CD14-positive monocyte (primary cell): ENCODE results near the gene ZNF501. TPM values are rescaled to one million over a fixed set of nuclear protein-coding genes. Genes with fewer than 3 reads are reported as not detected.

Experiments used
- DNase-seq, 3 donors: peaks; one replicate each; pipeline ENCODE4 v3.0.0-alpha.2; 2011 to 2022
- H2AFZ ChIP-seq: 2 replicates; pipeline ENCODE4 v1.6.0; 2012; ENCODE audit warnings: mild to moderate bottlenecking, low read depth, low read length, inconsistent platforms; ENCODE audit not compliant: insufficient read depth, poor library complexity, severe bottlenecking
- H3K27ac ChIP-seq, 2 donors: 1 replicate in 1 of 2; 2 replicates in 1 of 2; pipeline ENCODE4 v1.5.1; 2012 to 2013; ENCODE audit warnings: low read length in 2 of 2, control low read depth in 1 of 2, inconsistent platforms in 1 of 2, low read depth in 1 of 2, mild to moderate bottlenecking in 1 of 2
- H3K27me3 ChIP-seq, 2 donors: one replicate each; pipeline versions ENCODE4 v1.6.0 to v1.6.1; 2011 to 2013; ENCODE audit warnings: low read length in 2 of 2; ENCODE audit not compliant: control insufficient read depth in 2 of 2, insufficient read depth in 2 of 2
- H3K36me3 ChIP-seq, 2 donors: replicated peaks in 1 of 2; 1 replicate in 1 of 2; 2 replicates in 1 of 2; pipeline versions ENCODE4 v1.5.1 to v1.6.1; 2012 to 2013; ENCODE audit warnings: low read length in 2 of 2, control low read depth in 1 of 2, inconsistent platforms in 1 of 2, mild to moderate bottlenecking in 1 of 2; ENCODE audit not compliant: insufficient read depth in 2 of 2, control insufficient read depth in 1 of 2
- H3K4me1 ChIP-seq, 2 donors: 1 replicate in 1 of 2; 2 replicates in 1 of 2; pipeline versions ENCODE4 v1.5.1 to v1.6.1; 2012 to 2013; ENCODE audit warnings: low read length in 2 of 2, control low read depth in 1 of 2, inconsistent platforms in 1 of 2, mild to moderate bottlenecking in 1 of 2, moderate library complexity in 1 of 2; ENCODE audit not compliant: insufficient read depth in 2 of 2, control insufficient read depth in 1 of 2
- H3K4me2 ChIP-seq: replicated peaks from 2 replicates; pipeline ENCODE3; 2012; ENCODE audit warnings: low read length, moderate library complexity, mild to moderate bottlenecking; ENCODE audit not compliant: poor library complexity, severe bottlenecking; ENCODE audit errors: extremely low read depth
- H3K4me3 ChIP-seq, 3 experiments: fragments of 200-600 bp in 1 of 3; sonication (generic) in 1 of 3; replicated peaks in 1 of 3; 1 replicate in 2 of 3; 2 replicates in 1 of 3; pipeline ENCODE4 v1.5.1; 2011 to 2013; ENCODE audit warnings: low read length in 3 of 3, mild to moderate bottlenecking in 3 of 3, control low read depth in 2 of 3, low read depth in 2 of 3, inconsistent platforms in 1 of 3, moderate library complexity in 1 of 3
- H3K79me2 ChIP-seq: 2 replicates; pipeline ENCODE4 v1.6.0; 2012; ENCODE audit warnings: mild to moderate bottlenecking, control low read depth, inconsistent platforms, low read length, moderate library complexity; ENCODE audit not compliant: insufficient read depth
- H3K9ac ChIP-seq: 2 replicates; pipeline ENCODE4 v1.6.0; 2017; ENCODE audit warnings: low read length, mild to moderate bottlenecking; ENCODE audit not compliant: insufficient read depth, poor library complexity, severe bottlenecking
- H3K9me3 ChIP-seq, 2 donors: replicated peaks in 1 of 2; 1 replicate in 1 of 2; 2 replicates in 1 of 2; pipeline versions ENCODE4 v1.5.1 to v1.6.1; 2012 to 2013; ENCODE audit warnings: low read length in 2 of 2, control low read depth in 1 of 2; ENCODE audit not compliant: control insufficient read depth in 1 of 2, insufficient read depth in 1 of 2
- H4K20me1 ChIP-seq: 2 replicates; pipeline ENCODE4 v1.6.0; 2012; ENCODE audit warnings: mild to moderate bottlenecking, low read length, control low read depth, moderate library complexity; ENCODE audit not compliant: insufficient read depth
- H3K27ac Mint-ChIP-seq, 7 donors: one replicate each; pipeline ENCODE4 v1.8.0; 2020; ENCODE audit warnings: mild to moderate bottlenecking in 7 of 7, mixed read lengths in 7 of 7, moderate library complexity in 6 of 7, inconsistent platforms in 2 of 7
- H3K27me3 Mint-ChIP-seq, 3 donors: one replicate each; pipeline ENCODE4 v1.8.0; 2021 to 2022; ENCODE audit warnings: low read depth in 3 of 3, mild to moderate bottlenecking in 3 of 3, mixed read lengths in 3 of 3, moderate library complexity in 3 of 3, inconsistent platforms in 1 of 3
- H3K36me3 Mint-ChIP-seq, 2 donors: one replicate each; pipeline ENCODE4 v1.8.0; 2020; ENCODE audit warnings: mixed read lengths in 2 of 2, inconsistent platforms in 1 of 2, mild to moderate bottlenecking in 1 of 2
- H3K4me1 Mint-ChIP-seq: one replicate; pipeline ENCODE4 v1.8.0; 2020; ENCODE audit warnings: mild to moderate bottlenecking, mixed read lengths
- H3K4me3 Mint-ChIP-seq, 2 donors: one replicate each; pipeline ENCODE4 v1.8.0; 2020; ENCODE audit warnings: mild to moderate bottlenecking in 2 of 2, mixed read lengths in 2 of 2, moderate library complexity in 1 of 2
- H3K9me3 Mint-ChIP-seq, 7 donors: one replicate each; pipeline ENCODE4 v1.8.0; 2020 to 2022; ENCODE audit warnings: mixed read lengths in 7 of 7, mild to moderate bottlenecking in 6 of 7, moderate library complexity in 6 of 7, inconsistent platforms in 2 of 7
- WGBS: methylation state at CpG from one replicate; pipeline ENCODE4 v1.1.5; 2013; ENCODE audit warnings: missing lambda C conversion rate; ENCODE audit not compliant: insufficient coverage; 5-methylcytosine and 5-hydroxymethylcytosine counted together
- intact Hi-C, 2 donors: fragments of 100-400 bp; cut with micrococcal nuclease; formaldehyde crosslinking; loops; one replicate each; pipeline versions ENCODE4 v1.15.0 to v1.15.1; 2023
- polyA plus RNA-seq, 3 donors: library from polyadenylated mRNA; depleted of rRNA in 1 of 3; unstranded in 2 of 3; stranded (reverse) in 1 of 3; fragments of 300-500 nt in 2 of 3; fragments of >200 nt in 1 of 3; fragmentation: Illumina TruSeq in 2 of 3; gene quantifications; 1 replicate in 2 of 3; 2 replicates in 1 of 3; pipeline ENCODE4 v1.2.3, GENCODE V29; 2012 to 2021
- TF ChIP-seq, protein P1 (sequence below): fragments of 200-600 bp; IDR thresholded peaks from one replicate; pipeline ENCODE4 v1.8.0; 2022; ENCODE audit warnings: antibody characterized with exemption, mild to moderate bottlenecking

Gene ZNF501
- polyA plus RNA-seq, 3 donors: 0.08 to 0.59 (median 0.35) TPM

DNA sequence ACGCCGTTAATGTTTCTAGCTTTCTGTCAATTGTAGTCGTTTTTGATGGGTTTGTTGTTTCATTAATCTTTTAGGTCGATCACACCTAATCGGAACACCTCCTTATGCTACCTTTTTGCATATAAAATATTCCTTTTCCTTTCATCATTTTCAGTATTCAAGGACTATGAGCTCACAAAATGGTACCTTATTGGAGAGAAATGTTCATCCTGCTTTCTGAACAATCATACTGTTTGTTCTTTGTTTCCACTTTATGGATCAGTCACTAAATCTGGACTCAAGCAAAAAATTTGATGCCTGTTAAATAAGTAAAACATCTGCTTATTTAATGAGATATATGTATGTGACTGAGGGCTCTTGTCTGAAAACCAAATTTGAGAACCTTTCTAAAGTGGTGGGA lies 33.3 kb downstream of the ZNF501 start:
- H3K4me1 Mint-ChIP-seq: peaks cover 15% of the 10 kb centered on the region
- peaks cover 33 to 48% of the 10 kb centered on the region in 2 donors for H3K36me3 Mint-ChIP-seq
- no peak overlapping the region for H3K27ac Mint-ChIP-seq
- no peak overlapping the region for H3K27ac ChIP-seq
- no CpG with 5 or more reads among the region's 5 CpGs for WGBS
- no peaks in the 10 kb centered on the region for H3K27me3 ChIP-seq
- peaks cover 33 to 45% of the 10 kb centered on the region in 2 donors for H3K9me3 ChIP-seq
- peak overlapping the region; percentile 93 for H2AFZ ChIP-seq
- no peak for DNase-seq
- peaks cover 14 to 19% of the 10 kb centered on the region in 2 donors for H3K4me1 ChIP-seq
- TF ChIP-seq, protein P1, sequence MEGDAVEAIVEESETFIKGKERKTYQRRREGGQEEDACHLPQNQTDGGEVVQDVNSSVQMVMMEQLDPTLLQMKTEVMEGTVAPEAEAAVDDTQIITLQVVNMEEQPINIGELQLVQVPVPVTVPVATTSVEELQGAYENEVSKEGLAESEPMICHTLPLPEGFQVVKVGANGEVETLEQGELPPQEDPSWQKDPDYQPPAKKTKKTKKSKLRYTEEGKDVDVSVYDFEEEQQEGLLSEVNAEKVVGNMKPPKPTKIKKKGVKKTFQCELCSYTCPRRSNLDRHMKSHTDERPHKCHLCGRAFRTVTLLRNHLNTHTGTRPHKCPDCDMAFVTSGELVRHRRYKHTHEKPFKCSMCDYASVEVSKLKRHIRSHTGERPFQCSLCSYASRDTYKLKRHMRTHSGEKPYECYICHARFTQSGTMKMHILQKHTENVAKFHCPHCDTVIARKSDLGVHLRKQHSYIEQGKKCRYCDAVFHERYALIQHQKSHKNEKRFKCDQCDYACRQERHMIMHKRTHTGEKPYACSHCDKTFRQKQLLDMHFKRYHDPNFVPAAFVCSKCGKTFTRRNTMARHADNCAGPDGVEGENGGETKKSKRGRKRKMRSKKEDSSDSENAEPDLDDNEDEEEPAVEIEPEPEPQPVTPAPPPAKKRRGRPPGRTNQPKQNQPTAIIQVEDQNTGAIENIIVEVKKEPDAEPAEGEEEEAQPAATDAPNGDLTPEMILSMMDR: no peak
- H3K4me2 ChIP-seq: peak overlapping the region; percentile 100
- H3K27me3 Mint-ChIP-seq: peaks cover 0 to 1% (median 0%) of the 10 kb centered on the region in 3 donors
- no peak overlapping the region for H3K9ac ChIP-seq
- peaks cover 8 to 37% of the 10 kb centered on the region in 2 donors for H3K36me3 ChIP-seq
- peaks cover 70% of the 10 kb centered on the region for H3K79me2 ChIP-seq
- no peak overlapping the region for H3K4me3 Mint-ChIP-seq
- intact Hi-C loops: loop anchor here (5.0 to 10.0 kb wide), 2 partner anchors 325 to 428 kb away; partner anchors contain the start of gene TCAIM (in 1 of the 2)
- H3K9me3 Mint-ChIP-seq: peaks cover 29 to 71% (median 51%) of the 10 kb centered on the region in 7 donors
- peak overlapping the region in 1 of 3 experiments; percentile 97 for H3K4me3 ChIP-seq
- H4K20me1 ChIP-seq: no peaks in the 10 kb centered on the region

DNA sequence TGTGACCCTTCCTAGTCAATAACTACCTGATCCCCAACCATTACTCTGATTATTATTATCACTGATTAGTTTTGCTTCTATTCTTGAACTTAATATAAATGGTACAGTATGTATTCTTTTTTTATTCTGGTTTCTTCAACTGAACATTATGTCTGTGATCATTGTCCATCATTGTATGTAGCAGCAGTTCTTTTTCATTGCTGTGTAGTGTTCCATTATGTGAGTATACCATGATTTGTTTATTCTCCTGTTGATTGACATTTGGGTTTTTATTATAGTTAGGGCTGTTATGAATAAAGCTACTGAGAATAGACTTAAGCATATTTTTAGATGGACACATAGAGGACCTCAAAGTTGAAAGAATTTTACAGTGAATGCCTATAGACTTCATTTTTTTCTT lies 34.8 kb downstream of the ZNF501 start:
- Histone ChIP-seq H3K4me2 (no peak overlapping the region), H3K4me3 (no peak overlapping the region), H3K9ac (no peak overlapping the region), H3K4me1 (peaks cover 14 to 19% of the 10 kb centered on the region in 2 donors), H4K20me1 (no peaks in the 10 kb centered on the region), H3K79me2 (peaks cover 85% of the 10 kb centered on the region), H2AFZ (no peak overlapping the region), H3K36me3 (peaks cover 8 to 48% of the 10 kb centered on the region in 2 donors), H3K9me3 (peaks cover 43 to 45% of the 10 kb centered on the region in 2 donors), H3K27me3 (no peaks in the 10 kb centered on the region), H3K27ac (no peak overlapping the region)
- TF ChIP-seq, protein P1: no peak
- no peak overlapping the region for H3K4me3 Mint-ChIP-seq
- H3K9me3 Mint-ChIP-seq: peaks cover 30 to 72% (median 50%) of the 10 kb centered on the region in 7 donors
- intact Hi-C loops: loop anchor here (5.0 to 10.0 kb wide), 2 partner anchors 327 to 429 kb away; partner anchors contain the start of gene TCAIM (in 1 of the 2)
- H3K4me1 Mint-ChIP-seq: peaks cover 15% of the 10 kb centered on the region
- no peak for DNase-seq
- H3K36me3 Mint-ChIP-seq: peaks cover 37 to 49% of the 10 kb centered on the region in 2 donors
- no peak overlapping the region for H3K27ac Mint-ChIP-seq
- peaks cover 0 to 1% (median 0%) of the 10 kb centered on the region in 3 donors for H3K27me3 Mint-ChIP-seq
